ENCODE data around the gene TRIB2.

DNA sequence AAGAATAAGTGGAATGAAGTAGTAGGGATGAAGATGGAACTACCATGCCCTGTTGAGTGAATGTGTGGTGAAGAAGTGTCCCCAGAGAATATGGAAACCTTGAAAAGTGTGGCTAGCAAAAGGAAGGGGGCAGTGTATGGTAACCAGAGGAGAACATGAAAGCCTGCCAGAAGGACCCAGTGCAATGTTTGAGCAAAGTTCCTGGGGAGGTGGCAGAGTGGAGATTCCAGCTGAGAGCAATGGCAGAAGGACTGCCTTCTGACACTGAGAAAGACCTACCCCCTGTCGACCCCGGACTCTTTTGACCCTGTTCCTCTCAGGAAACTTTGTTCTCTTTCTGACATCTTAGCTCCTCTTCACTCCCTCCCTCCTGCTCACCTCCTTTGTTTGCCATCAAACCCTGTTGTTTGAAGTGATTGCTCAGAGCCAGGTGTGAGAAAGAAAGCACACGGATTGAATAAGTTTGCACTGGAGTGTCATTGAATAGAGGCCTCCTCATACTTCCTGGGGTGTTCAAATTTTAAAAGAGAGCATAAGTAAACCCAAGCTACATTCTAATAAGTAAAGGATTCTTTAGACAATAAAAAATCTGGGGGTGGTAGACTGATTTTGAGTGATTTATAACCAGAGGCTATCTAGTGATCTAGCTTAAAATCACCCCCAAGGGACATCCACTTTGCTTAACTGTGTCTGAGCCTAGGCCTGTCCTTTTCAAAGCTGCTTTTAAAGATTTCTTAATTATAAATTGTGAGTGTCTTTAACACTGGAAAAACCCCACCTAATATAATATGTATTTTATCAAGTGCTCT lies 57.1 kb downstream of the TRIB2 start:
- TF ChIP-seq, protein P1, sequence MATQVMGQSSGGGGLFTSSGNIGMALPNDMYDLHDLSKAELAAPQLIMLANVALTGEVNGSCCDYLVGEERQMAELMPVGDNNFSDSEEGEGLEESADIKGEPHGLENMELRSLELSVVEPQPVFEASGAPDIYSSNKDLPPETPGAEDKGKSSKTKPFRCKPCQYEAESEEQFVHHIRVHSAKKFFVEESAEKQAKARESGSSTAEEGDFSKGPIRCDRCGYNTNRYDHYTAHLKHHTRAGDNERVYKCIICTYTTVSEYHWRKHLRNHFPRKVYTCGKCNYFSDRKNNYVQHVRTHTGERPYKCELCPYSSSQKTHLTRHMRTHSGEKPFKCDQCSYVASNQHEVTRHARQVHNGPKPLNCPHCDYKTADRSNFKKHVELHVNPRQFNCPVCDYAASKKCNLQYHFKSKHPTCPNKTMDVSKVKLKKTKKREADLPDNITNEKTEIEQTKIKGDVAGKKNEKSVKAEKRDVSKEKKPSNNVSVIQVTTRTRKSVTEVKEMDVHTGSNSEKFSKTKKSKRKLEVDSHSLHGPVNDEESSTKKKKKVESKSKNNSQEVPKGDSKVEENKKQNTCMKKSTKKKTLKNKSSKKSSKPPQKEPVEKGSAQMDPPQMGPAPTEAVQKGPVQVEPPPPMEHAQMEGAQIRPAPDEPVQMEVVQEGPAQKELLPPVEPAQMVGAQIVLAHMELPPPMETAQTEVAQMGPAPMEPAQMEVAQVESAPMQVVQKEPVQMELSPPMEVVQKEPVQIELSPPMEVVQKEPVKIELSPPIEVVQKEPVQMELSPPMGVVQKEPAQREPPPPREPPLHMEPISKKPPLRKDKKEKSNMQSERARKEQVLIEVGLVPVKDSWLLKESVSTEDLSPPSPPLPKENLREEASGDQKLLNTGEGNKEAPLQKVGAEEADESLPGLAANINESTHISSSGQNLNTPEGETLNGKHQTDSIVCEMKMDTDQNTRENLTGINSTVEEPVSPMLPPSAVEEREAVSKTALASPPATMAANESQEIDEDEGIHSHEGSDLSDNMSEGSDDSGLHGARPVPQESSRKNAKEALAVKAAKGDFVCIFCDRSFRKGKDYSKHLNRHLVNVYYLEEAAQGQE (IDR thresholded peaks at IDR 0.05; ENCODE audit: insufficient read depth in 1 of 2, low read depth in 2 of 2, low read length in 2 of 2), result no peak
- no peak for TF ChIP-seq TAF1 (IDR thresholded peaks at IDR 0.05; ENCODE audit: borderline replicate concordance, insufficient read depth, low read length)
